Epithelial cell of esophagus (primary cell): Measurements from ENCODE around the gene MRPL12.
A peak's percentile ranks its signal among the peaks of the same experiment; 100 is the strongest.

Experiments
- DNase-seq: peaks from one replicate; pipeline ENCODE4 v3.0.0; 2010; ENCODE audit warnings: low read depth
- H3K4me3 ChIP-seq: 2 replicates; pipeline ENCODE4 v1.5.1; 2011; ENCODE audit warnings: mild to moderate bottlenecking, low read length, control low read depth
- CTCF ChIP-seq: IDR thresholded peaks from 2 replicates; pipeline ENCODE4 v1.5.1; 2011; ENCODE audit warnings: low read depth, mild to moderate bottlenecking, low read length, control low read depth, inconsistent platforms; ENCODE audit not compliant: insufficient read depth; ENCODE audit errors: missing control alignments

The MRPL12 gene

GRCh38 chr17:81681672-81682071 lies 21.5 kb upstream of the MRPL12 start:
- H3K4me3 ChIP-seq = no peak overlapping the region
- no peak for DNase-seq
- no peak for TF ChIP-seq CTCF

- peak overlapping the region; percentile 77 for H3K4me3 ChIP-seq
- no peak for DNase-seq
- no peak for TF ChIP-seq CTCF
These were observed 20.5 kb upstream of the MRPL12 start for GRCh38 chr17:81682565-81683207.

DNA sequence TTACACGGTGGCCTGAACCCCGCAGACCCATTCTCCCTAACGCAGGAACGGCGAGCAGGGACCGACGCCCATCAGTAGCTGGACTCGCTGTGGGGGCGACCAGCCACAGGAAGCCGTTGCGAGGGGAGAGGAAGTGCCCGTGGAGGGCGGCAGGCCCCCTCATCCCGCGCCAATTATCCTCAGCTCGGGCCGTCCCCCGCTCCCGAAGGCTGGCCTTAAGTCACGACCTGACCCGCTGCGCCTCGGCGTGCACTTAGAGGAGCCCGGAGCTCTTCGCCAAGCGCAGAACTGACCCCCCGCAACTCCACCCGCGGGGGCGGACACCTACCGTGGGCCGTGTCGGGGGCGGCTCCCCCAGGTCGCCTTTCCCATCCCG lies 20.0 kb upstream of the MRPL12 start:
- H3K4me3 ChIP-seq = peak overlapping the region; percentile 77
- TF ChIP-seq CTCF = no peak
- DNase-seq = no peak

- TF ChIP-seq CTCF = no peak
- peak within 1 kb of the TSS; percentile 77 for H3K4me3 ChIP-seq
These were observed 19.4 kb upstream of the MRPL12 start, which contains the start of the genes ARL16 and HGS for GRCh38 chr17:81683584-81684441. Gene ARL16, minus strand, starts transcription at chr17:81683797. Its CDS starts 44 bp downstream, at chr17:81683753. Gene HGS, plus strand, starts transcription at chr17:81684011. Its CDS starts 56 bp downstream, at chr17:81684067.

GRCh38 chr17:81684442-81684911 lies 18.7 kb upstream of the MRPL12 start:
- DNase-seq = peak; percentile 27
- TF ChIP-seq CTCF = no peak
- H3K4me3 ChIP-seq = peak overlapping the region; percentile 77

More at GRCh38 chr17:81683584-81684441, 19.4 kb upstream of the MRPL12 start, which contains the start of the genes ARL16 and HGS:
- peak; percentile 99 for DNase-seq

DNA sequence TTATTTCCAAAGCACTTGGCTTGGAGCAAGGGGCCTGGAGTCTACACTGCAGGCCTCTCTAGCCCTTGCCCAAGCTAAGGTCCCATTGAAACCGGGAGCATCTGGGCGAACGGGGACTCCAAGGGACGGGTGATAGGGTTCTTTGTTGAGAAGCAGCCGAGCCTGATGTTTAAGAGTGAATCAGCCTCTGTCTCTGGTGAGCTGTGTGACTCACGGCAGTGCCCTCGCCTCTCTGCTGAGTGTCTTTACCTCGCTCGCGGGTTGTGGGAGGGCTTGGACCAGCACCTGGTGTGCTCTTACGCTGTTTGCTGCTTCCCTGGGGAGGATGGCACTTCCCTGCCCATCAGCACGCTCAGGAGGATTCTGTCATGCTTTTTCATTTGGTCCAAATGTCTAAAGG lies 18.1 kb upstream of the MRPL12 start:
- peak; percentile 92 for DNase-seq
- no peak for TF ChIP-seq CTCF
- H3K4me3 ChIP-seq = peak overlapping the region; percentile 77
